HK-2 (cell line): ENCODE data around the gene CDK11B.
"Not testable (repeated sequence)": the region's sequence is repeated elsewhere in the genome, so short reads cannot be mapped to it uniquely, and the experiment has no call there.

Experiments used
- DNase-seq: peaks from one replicate; pipeline ENCODE4 v3.0.0-alpha.2; 2018; ENCODE audit not compliant: unreplicated experiment

CDK11B gene

GRCh38 chr1:1662392-1662791 is 3.6 kb upstream of the CDK11B start:
- DNase-seq = not testable (repeated sequence)

GRCh38 chr1:1648265-1648664 is 10.5 kb downstream of the CDK11B start:
- DNase-seq = not testable (repeated sequence)

GRCh38 chr1:1647567-1648241 is 11.1 kb downstream of the CDK11B start:
- DNase-seq = not testable (repeated sequence)

- not testable (repeated sequence) for DNase-seq
These were observed 12.5 kb downstream of the CDK11B start for GRCh38 chr1:1646326-1646725.

- DNase-seq = not testable (repeated sequence)
These were observed 17.9 kb downstream of the CDK11B start for GRCh38 chr1:1640711-1641461.

GRCh38 chr1:1640081-1640480 is 18.7 kb downstream of the CDK11B start:
- DNase-seq = not testable (repeated sequence)

GRCh38 chr1:1639368-1639767 is 19.4 kb downstream of the CDK11B start:
- DNase-seq = not testable (repeated sequence)

- not testable (repeated sequence) for DNase-seq
These were observed 20.3 kb downstream of the CDK11B start for GRCh38 chr1:1638528-1638927.

GRCh38 chr1:1637479-1637875 is 21.3 kb downstream of the CDK11B start:
- DNase-seq = not testable (repeated sequence)

- not testable (repeated sequence) for DNase-seq
These were observed 22.0 kb downstream of the CDK11B start for GRCh38 chr1:1636621-1637478.

- DNase-seq = not testable (repeated sequence)
These were observed 24.2 kb downstream of the CDK11B start for GRCh38 chr1:1634613-1635012.

- not testable (repeated sequence) for DNase-seq
These were observed 25.4 kb downstream of the CDK11B start for GRCh38 chr1:1633409-1633808.

- DNase-seq = no peak
These were observed 26.9 kb downstream of the CDK11B start, which contains the start of gene MMP23B for GRCh38 chr1:1631782-1632420. Gene MMP23B (plus strand): TSS chr1:1632173. CDS start chr1:1632219, 46 bp downstream.

GRCh38 chr1:1630965-1631781 is 27.6 kb downstream of the CDK11B start:
- DNase-seq = no peak

GRCh38 chr1:1630191-1630964 is 28.4 kb downstream of the CDK11B start:
- DNase-seq = no peak

- no peak for DNase-seq
These were observed 29.2 kb downstream of the CDK11B start for GRCh38 chr1:1629430-1630190.

- DNase-seq = no peak
These were observed 29.9 kb downstream of the CDK11B start for GRCh38 chr1:1628754-1629429.
